Cardiac septum (tissue), 1 donor: ENCODE results near the gene C3orf49. TPM values are rescaled to one million over a fixed set of nuclear protein-coding genes. Genes with fewer than 3 reads are reported as not detected.

Experiments
- DNase-seq: peaks from one replicate; pipeline ENCODE4 v3.0.0-alpha.2; 2020; ENCODE audit warnings: low spot score
- intact Hi-C: fragments of 100-400 bp; cut with DNase I; formaldehyde crosslinking; loops from one replicate; pipeline ENCODE4 v1.14.0; 2022
- total RNA-seq: library from RNA; stranded (reverse); fragmentation: NEBNext Ultra II Directional; extraction: Animal tissue kit (Norgen Biotek cat#: 25700); gene quantifications from one replicate; pipeline ENCODE4 v1.2.1, GENCODE V29; 2021
- donor health status: DM: no; HTN: no; CAD: no.

Gene C3orf49
- total RNA-seq, 1 donor from 2014 or later: not detected

- intact Hi-C loops: no loop called here
Measured at GRCh38 chr3:63847718-63848450, 28.8 kb downstream of the C3orf49 start.

GRCh38 chr3:63849175-63849574 is 30.1 kb downstream of the C3orf49 start:
- intact Hi-C loops: no loop called here
- DNase-seq: no peak

More at GRCh38 chr3:63847718-63848450, 28.8 kb downstream of the C3orf49 start:
- no peak for DNase-seq

- intact Hi-C loops: no loop called here
- no peak for DNase-seq
Measured at GRCh38 chr3:63851287-63851686, 32.2 kb downstream of the C3orf49 start.

- intact Hi-C loops: no loop called here
- no peak for DNase-seq
Measured at GRCh38 chr3:63853106-63853505, 34.0 kb downstream of the C3orf49 start.

GRCh38 chr3:63855333-63855940 is 36.3 kb downstream of the C3orf49 start:
- DNase-seq: no peak
- intact Hi-C loops: no loop called here

GRCh38 chr3:63857311-63857710 is 38.2 kb downstream of the C3orf49 start:
- intact Hi-C loops: no loop called here
- no peak for DNase-seq

- no peak for DNase-seq
- intact Hi-C loops: no loop called here
Measured at GRCh38 chr3:63860776-63861175, 41.7 kb downstream of the C3orf49 start.

GRCh38 chr3:63861306-63861705 is 42.2 kb downstream of the C3orf49 start:
- intact Hi-C loops: no loop called here
- DNase-seq: no peak

GRCh38 chr3:63862804-63863149 is 43.7 kb downstream of the C3orf49 start:
- no peak for DNase-seq
- intact Hi-C loops: no loop called here

- DNase-seq: peak; percentile 87
- intact Hi-C loops: loop anchor here (1.0 kb wide), 1 partner anchor 49 kb away; the partner anchor contains the start of gene SCAANT1
Measured at GRCh38 chr3:63863150-63864007, 44.3 kb downstream of the C3orf49 start, which contains the start of the genes ATXN7 and THOC7. Gene ATXN7, plus strand, starts transcription at chr3:63863867. Its CDS starts 48,732 bp downstream, at chr3:63912599. Gene THOC7, minus strand, starts transcription at chr3:63863805. Its CDS starts 15 bp downstream, at chr3:63863790.

- DNase-seq: peak; percentile 78
- intact Hi-C loops: loop anchor here (1.0 kb wide), 1 partner anchor 48 kb away; the partner anchor contains the start of gene SCAANT1
Measured at GRCh38 chr3:63864008-63864964, 45.2 kb downstream of the C3orf49 start.

- DNase-seq: no peak
- intact Hi-C loops: loop anchor here (1.0 kb wide), 1 partner anchor 47 kb away; the partner anchor contains the start of gene SCAANT1
Measured at GRCh38 chr3:63864965-63865327, 45.8 kb downstream of the C3orf49 start.

- intact Hi-C loops: no loop called here
- DNase-seq: no peak
Measured at GRCh38 chr3:63867225-63867624, 48.1 kb downstream of the C3orf49 start.

- DNase-seq: no peak
- intact Hi-C loops: no loop called here
Measured at GRCh38 chr3:63869940-63870614, 51.0 kb downstream of the C3orf49 start.

- no peak for DNase-seq
Measured at GRCh38 chr3:63870615-63871005, 51.5 kb downstream of the C3orf49 start.

GRCh38 chr3:63872135-63872924 is 53.2 kb downstream of the C3orf49 start:
- no peak for DNase-seq
- intact Hi-C loops: no loop called here

More at GRCh38 chr3:63870615-63871005, 51.5 kb downstream of the C3orf49 start:
- intact Hi-C loops: no loop called here

- DNase-seq: no peak
- intact Hi-C loops: no loop called here
Measured at GRCh38 chr3:63874769-63875168, 55.7 kb downstream of the C3orf49 start.

GRCh38 chr3:63875510-63875909 is 56.4 kb downstream of the C3orf49 start:
- intact Hi-C loops: no loop called here
- no peak for DNase-seq
